Bronchial smooth muscle cell (primary cell): ENCODE data around the gene PDSS1. TPM values are rescaled to one million over a fixed set of nuclear protein-coding genes. Genes with fewer than 3 reads are reported as not detected.

ENCODE experiments used
- total RNA-seq: library from RNA; depleted of rRNA; stranded (reverse); fragments of >200 nt; gene quantifications from 2 replicates; pipeline ENCODE4 v1.2.1, GENCODE V29; 2014

PDSS1 gene
- total RNA-seq = 1.6 and 2.8 TPM in 2 replicates

GRCh38 chr10:26697163-26697921, at the start of gene PDSS1:
PDSS1 (plus strand) TSS chr10:26697701; CDS start chr10:26697712, 11 bp downstream.

Other genes starting within 250 kb of the PDSS1 start
- gene ABI1, start 163.3 kb downstream of the PDSS1 start, total RNA-seq = 20.3 and 25.7 TPM in 2 replicates